H1 (cell line): ENCODE results near the gene NFATC1.

Source experiments
- JUN ChIP-seq: IDR thresholded peaks from 2 replicates; pipeline ENCODE4 v1.6.1; 2011; ENCODE audit warnings: low read depth, mild to moderate bottlenecking, improper control_type of control experiment, low read length
- SRF ChIP-seq: IDR thresholded peaks from 2 replicates; pipeline ENCODE4 v1.6.1; 2011; ENCODE audit warnings: mild to moderate bottlenecking, low read depth, low read length, moderate library complexity

DNA sequence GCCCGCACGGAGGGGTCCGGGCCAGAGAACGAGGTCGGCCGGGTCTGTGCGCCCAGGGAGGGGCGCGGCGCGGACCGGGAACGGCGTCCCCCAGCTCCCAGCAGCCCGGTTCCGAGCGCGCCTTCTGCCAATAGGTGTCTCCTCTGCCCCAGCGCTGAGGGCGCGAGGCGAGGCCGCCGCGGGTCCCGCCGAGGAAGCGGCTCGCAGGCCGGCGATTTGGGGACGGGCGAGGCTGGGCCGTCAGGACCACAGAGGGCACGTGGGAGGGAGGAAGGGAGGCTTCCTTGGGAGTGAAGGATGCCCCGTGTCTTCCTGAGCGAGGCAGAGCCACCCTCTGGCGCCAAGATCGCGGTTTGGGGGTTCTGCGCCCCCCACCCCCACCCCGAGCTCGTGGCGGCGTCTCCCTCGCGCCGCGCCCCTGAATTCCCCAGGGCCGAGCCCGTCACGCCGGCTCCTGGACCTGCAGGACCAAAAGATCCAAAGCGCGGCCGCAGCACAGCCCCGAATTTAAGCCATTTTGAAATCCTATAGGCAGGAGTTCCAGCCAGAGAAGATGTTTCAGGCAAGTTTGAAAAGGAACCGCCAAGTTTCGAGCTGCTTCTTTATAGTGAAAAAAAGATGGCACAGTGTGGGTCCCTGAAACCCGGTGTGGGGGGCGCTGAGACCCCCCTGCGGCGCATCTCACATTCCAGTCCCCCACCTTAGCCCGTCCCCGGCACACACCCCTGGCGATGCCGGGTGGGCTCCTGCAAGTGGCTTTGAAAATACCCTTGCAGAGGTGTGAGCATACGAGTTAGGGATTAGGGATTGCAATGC is 909 bp downstream of the NFATC1 start:
- TF ChIP-seq SRF (no peak), JUN (no peak)
